Thyroid gland (tissue), 4 donors: ENCODE measurements around the gene SCAP.
A peak's percentile ranks its signal among the peaks of the same experiment; 100 is the strongest.

Experiments
- POLR2A ChIP-seq, 2 donors: fragments of 450-650 bp; IDR thresholded peaks; one replicate each; pipeline ENCODE4 v1.6.1; 2017; ENCODE audit warnings: antibody characterized with exemption in 2 of 2, mild to moderate bottlenecking in 2 of 2, moderate library complexity in 1 of 2
- TF ChIP-seq, protein P1 (sequence below), 6 experiments: fragments of 200-600 bp in 3 of 6; fragments of 450-650 bp in 3 of 6; sonication (generic) in 3 of 6; IDR thresholded peaks; one replicate each; pipeline ENCODE4 v1.5.1; 2016 to 2019; ENCODE audit warnings: antibody characterized with exemption in 6 of 6, mild to moderate bottlenecking in 2 of 6, inconsistent platforms in 1 of 6, moderate library complexity in 1 of 6

DNA sequence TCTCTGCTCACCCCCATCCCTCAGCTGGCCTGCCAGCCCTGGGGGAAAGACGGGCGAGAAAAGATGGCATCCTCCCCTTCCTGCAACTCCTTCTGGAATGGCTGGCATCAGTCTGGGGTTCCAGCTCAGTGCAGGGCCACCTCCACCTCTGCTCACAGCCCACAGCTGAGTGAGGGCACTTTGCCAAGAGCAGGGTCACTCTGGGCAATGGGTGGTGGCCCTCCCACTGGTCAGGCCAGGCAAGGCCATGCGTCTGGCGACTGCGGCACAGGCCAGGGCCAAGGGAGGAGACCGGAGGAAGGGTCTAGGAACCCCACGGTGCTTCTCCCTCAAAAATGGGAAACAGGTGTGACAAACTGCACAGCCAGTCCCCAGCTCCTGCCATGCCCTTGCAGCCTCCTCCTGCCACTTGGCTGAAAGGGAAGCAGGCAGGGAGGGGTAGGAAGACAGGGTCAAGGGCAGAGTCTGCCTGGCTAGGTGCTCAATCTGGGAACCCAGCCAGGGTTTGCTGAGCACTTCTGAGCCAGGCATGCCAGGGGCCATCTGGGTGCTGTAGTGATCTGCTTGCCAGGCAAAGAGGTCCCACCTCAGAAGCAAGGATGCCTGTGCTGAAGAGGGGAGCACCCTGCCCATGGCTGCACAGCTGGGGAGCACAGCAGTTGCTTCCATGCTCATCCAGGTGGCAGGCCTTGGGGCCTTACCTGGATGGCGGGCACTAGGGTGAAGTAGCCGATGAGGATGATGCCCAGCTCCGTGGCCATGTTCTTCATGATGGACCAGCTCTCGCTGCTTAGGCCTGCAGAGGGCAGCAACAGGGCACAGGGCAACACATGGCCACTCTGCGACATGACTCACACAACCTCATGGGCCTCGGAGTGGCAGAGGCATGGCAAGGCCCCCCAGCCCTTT is 53.7 kb downstream of the SCAP start:
- TF ChIP-seq, protein P1, sequence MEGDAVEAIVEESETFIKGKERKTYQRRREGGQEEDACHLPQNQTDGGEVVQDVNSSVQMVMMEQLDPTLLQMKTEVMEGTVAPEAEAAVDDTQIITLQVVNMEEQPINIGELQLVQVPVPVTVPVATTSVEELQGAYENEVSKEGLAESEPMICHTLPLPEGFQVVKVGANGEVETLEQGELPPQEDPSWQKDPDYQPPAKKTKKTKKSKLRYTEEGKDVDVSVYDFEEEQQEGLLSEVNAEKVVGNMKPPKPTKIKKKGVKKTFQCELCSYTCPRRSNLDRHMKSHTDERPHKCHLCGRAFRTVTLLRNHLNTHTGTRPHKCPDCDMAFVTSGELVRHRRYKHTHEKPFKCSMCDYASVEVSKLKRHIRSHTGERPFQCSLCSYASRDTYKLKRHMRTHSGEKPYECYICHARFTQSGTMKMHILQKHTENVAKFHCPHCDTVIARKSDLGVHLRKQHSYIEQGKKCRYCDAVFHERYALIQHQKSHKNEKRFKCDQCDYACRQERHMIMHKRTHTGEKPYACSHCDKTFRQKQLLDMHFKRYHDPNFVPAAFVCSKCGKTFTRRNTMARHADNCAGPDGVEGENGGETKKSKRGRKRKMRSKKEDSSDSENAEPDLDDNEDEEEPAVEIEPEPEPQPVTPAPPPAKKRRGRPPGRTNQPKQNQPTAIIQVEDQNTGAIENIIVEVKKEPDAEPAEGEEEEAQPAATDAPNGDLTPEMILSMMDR (IDR thresholded peaks at IDR 0.05), result peak in 1 of 6 experiments; percentile 14
- TF ChIP-seq POLR2A (IDR thresholded peaks at IDR 0.05), result no peak
